PC-3 (cell line): ENCODE results near the gene PKM.

ENCODE experiments used
- CTCF ChIP-seq: fragments of 300-600 bp; sonication (generic); conservative IDR thresholded peaks from 2 replicates; pipeline ENCODE4 v1.5.1; 2017; ENCODE audit warnings: antibody characterized with exemption, low read depth, mild to moderate bottlenecking, low read length
- EZH2 ChIP-seq: fragments of 300-600 bp; sonication (generic); IDR thresholded peaks from one replicate; pipeline ENCODE4 v1.6.1; 2017; ENCODE audit warnings: antibody characterized with exemption, mild to moderate bottlenecking, low read length; ENCODE audit not compliant: unreplicated experiment

GRCh38 chr15:72205273-72205672 is 25.7 kb downstream of the PKM start:
- TF ChIP-seq CTCF (no peak), EZH2 (no peak)
